ENCODE data around the gene IL1RAPL2.

- no peak for TF ChIP-seq YY1 (IDR thresholded peaks at IDR 0.05; ENCODE audit: low read depth)
- TF ChIP-seq USF2 (IDR thresholded peaks at IDR 0.05; ENCODE audit: borderline replicate concordance, low read depth, low read length): no peak
- no peak for TF ChIP-seq REST (IDR thresholded peaks at IDR 0.05; ENCODE audit: low read depth, low read length)
- TF ChIP-seq MAX (IDR thresholded peaks at IDR 0.05; ENCODE audit: low read depth): no peak
- no peak for TF ChIP-seq POLR2AphosphoS5 (IDR thresholded peaks at IDR 0.05; ENCODE audit: low read depth, low read length)
- TF ChIP-seq TCF12 (IDR thresholded peaks at IDR 0.05): no peak
- TF ChIP-seq CTCF (IDR thresholded peaks at IDR 0.05): no peak
- TF ChIP-seq GATA2 (CRISPR knock-in tag; IDR thresholded peaks at IDR 0.05): no peak
- no peak for TF ChIP-seq SMC3 (IDR thresholded peaks at IDR 0.05; ENCODE audit: low read depth, low read length)
- no peak for TF ChIP-seq EZH2phosphoT487 (IDR thresholded peaks at IDR 0.05; ENCODE audit: borderline replicate concordance, low read depth)
- no peak for TF ChIP-seq FOXM1 (IDR thresholded peaks at IDR 0.05; ENCODE audit: low read depth)
Measured at GRCh38 chrX:105564501-105564900, 998.5 kb downstream of the IL1RAPL2 start.

All from SK-N-SH (cell line).